ENCODE measurements around the gene LDLRAD4. TPM values are rescaled to one million over a fixed set of nuclear protein-coding genes. Genes with fewer than 3 reads are reported as not detected.

The LDLRAD4 gene
- total RNA-seq, 1 experiment from 2014 or later = 0.68 TPM

DNA sequence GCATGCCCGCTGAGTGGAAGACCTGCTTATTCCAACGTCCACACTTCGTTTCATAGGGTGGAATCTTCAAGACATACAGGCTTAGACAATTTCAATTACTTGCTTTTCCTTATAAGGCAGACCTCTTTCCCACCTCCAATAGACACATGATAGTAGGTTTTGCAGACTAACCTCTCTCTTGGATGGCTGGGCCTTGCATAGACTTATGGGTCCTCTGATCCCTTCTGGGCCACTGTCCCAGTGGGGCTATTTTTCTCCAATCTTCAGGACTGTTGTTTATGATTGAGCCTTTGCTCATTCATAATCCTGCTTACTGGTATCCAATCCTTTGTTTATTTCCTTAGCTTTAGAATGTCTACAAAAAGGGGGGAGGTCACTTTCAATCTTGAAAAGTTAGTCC lies 368.9 kb downstream of the LDLRAD4 start:
- Histone ChIP-seq H3K27me3 (replicated peaks) (no peaks in the 10 kb centered on the region), H3K4me3 (no peak overlapping the region), H3K9me3 (replicated peaks) (no peaks in the 10 kb centered on the region), H3K36me3 (no peaks in the 10 kb centered on the region), H3K27ac (no peak overlapping the region), H3K4me1 (replicated peaks) (no peaks in the 10 kb centered on the region)
- DNase-seq (ENCODE audit: low read depth in 1 of 2, low spot score in 2 of 2) = no peak

DNA sequence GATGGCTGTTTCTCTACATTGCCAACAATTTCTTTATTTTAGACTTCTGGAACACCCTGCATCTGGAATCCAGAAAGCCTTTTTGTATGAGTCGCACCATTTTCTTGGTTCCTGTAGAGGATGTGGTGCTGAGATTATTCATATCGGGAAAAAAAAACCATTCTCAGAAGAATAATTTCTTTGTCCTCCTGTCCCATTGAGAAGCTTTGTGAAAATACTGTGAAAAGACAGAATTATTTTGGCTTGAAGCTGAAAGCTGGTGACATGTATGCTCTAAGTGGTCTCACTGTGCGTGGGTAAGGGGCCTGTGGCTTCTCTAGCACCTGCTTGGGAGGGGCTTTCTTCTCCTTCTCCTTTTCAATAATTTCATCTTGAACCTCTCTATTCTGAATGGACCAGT lies 369.4 kb downstream of the LDLRAD4 start:
- Histone ChIP-seq H3K27me3 (replicated peaks) (no peaks in the 10 kb centered on the region), H3K9me3 (replicated peaks) (no peaks in the 10 kb centered on the region), H3K36me3 (no peaks in the 10 kb centered on the region), H3K4me3 (no peak overlapping the region), H3K27ac (no peak overlapping the region), H3K4me1 (replicated peaks) (no peaks in the 10 kb centered on the region)
- DNase-seq (ENCODE audit: low read depth in 1 of 2, low spot score in 2 of 2) = no peak

DNA sequence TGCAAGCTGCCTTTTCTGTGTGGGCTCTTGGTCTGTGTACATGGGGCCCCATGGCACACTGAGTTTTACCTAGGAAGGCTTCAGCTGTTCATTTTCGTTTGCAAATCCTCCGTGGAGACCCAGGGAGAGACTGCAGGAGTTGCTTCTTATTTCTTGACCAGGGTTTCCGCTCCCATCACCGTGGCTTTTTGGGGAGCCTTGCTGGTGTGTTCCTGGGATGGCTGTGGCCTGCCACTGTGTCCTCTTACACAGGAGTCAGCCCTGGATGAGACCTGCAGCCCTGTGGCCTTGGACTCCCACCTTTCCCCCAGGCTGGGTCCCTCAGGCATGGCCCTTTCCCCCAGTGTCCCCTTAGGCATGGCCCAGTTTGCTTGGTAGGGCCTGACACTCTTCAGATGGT lies 370.8 kb downstream of the LDLRAD4 start:
- H3K9me3 ChIP-seq (replicated peaks) = no peaks in the 10 kb centered on the region
- H3K4me1 ChIP-seq (replicated peaks) = no peaks in the 10 kb centered on the region

DNA sequence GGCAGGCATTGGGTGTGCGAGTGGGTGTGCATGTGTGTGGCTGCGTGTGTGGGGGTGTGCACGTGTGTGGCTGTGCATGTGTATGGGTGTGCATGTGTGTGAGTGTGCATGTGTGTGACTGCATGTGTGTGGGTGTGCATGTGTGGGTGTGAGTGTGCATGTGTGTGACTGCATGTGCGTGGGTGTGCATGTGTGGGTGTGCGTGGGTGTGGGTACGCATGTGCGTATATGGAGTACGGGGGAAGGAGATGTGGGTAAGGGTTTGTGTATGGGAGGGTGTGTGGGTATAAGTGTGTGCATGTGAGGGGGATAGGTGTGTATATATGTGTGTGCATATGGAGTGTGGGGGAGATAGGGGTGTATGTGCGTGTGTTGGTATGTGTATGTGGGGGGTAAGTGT lies 371.4 kb downstream of the LDLRAD4 start:
- no peaks in the 10 kb centered on the region for H3K27me3 ChIP-seq (replicated peaks)
- no peak for DNase-seq (ENCODE audit: low read depth in 1 of 2, low spot score in 2 of 2)
- no peak overlapping the region for H3K4me3 ChIP-seq
- no peak overlapping the region for H3K27ac ChIP-seq
- no peaks in the 10 kb centered on the region for H3K4me1 ChIP-seq (replicated peaks)
- no peaks in the 10 kb centered on the region for H3K9me3 ChIP-seq (replicated peaks)
- no peaks in the 10 kb centered on the region for H3K36me3 ChIP-seq

More for the DNA sequence above, 370.8 kb downstream of the LDLRAD4 start:
- DNase-seq (ENCODE audit: low read depth in 1 of 2, low spot score in 2 of 2) = no peak
- Histone ChIP-seq H3K27me3 (replicated peaks) (no peaks in the 10 kb centered on the region), H3K27ac (no peak overlapping the region), H3K4me3 (no peak overlapping the region), H3K36me3 (no peaks in the 10 kb centered on the region)

DNA sequence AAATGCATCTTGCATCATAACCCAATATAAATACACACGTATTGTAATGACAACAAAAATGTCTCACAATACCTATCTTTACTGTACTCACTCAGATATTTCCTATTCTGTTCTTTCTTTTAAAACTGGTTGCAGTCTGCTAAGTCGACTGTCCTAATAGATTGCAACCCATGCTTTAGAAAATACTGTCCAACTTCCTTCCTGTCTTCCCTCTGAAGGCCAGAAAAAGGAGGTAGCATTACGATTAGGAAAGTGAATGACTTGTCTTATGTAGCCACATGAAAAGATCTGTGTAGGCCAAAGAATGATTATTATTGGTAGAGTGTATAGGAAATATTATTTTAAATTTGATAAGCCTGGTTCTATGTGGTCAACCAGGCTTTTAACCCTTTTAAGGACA lies 373.7 kb downstream of the LDLRAD4 start:
- Histone ChIP-seq H3K9me3 (replicated peaks) (peaks cover 7% of the 10 kb centered on the region; the same call in 1 of the 2 replicates), H3K36me3 (no peaks in the 10 kb centered on the region), H3K4me1 (replicated peaks) (no peaks in the 10 kb centered on the region), H3K27ac (no peak overlapping the region), H3K27me3 (replicated peaks) (no peaks in the 10 kb centered on the region), H3K4me3 (no peak overlapping the region)
- DNase-seq (ENCODE audit: low read depth in 1 of 2, low spot score in 2 of 2) = no peak

DNA sequence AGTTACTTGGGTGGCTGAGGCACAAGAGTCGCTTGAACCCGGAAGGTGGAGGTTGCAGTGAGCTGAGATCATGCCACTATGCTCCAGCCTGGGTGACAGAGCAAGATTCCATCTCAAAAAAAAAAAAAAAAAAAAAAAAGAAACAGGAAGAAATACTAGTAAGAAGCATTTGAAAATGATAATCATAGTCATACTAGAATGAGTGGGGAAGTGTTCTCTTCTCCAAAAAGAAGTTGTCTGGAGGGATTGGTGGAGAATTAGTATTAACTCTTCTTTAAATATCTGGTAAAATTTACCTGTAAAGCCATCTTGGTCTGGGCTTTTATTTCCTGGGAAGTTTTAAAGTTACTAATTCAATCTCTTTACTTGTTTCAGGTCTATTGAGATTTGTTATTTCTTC lies 376.0 kb downstream of the LDLRAD4 start:
- no peaks in the 10 kb centered on the region for H3K4me1 ChIP-seq (replicated peaks)
- H3K4me3 ChIP-seq = no peak overlapping the region
- no peak overlapping the region for H3K27ac ChIP-seq
- H3K27me3 ChIP-seq (replicated peaks) = no peaks in the 10 kb centered on the region
- peaks cover 14% of the 10 kb centered on the region for H3K9me3 ChIP-seq (replicated peaks)
- DNase-seq (ENCODE audit: low read depth in 1 of 2, low spot score in 2 of 2) = no peak
- no peaks in the 10 kb centered on the region for H3K36me3 ChIP-seq

DNA sequence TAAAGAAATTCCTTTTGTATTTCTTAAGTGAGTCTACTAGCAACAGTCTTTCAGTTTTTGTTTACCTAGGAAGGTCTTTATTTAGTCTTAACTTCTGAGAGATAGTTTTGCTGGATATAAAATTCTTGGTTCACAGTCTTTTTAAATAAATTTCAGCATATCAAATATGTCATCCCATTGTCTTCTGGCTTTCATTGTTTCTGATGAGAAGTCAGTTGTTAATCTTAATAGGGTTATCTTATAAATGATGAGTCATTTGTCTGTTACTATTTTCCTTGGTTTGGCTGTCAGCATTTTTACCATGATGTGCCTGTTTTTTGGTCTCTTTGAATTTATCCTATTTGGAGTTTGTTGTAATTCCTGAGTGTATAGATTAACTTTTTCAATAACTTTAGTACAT lies 378.5 kb downstream of the LDLRAD4 start:
- Histone ChIP-seq H3K4me1 (replicated peaks) (no peaks in the 10 kb centered on the region), H3K27me3 (replicated peaks) (no peaks in the 10 kb centered on the region), H3K4me3 (no peak overlapping the region), H3K27ac (no peak overlapping the region), H3K36me3 (no peaks in the 10 kb centered on the region), H3K9me3 (replicated peaks) (peaks cover 14% of the 10 kb centered on the region)
- DNase-seq (ENCODE audit: low read depth in 1 of 2, low spot score in 2 of 2) = no peak

DNA sequence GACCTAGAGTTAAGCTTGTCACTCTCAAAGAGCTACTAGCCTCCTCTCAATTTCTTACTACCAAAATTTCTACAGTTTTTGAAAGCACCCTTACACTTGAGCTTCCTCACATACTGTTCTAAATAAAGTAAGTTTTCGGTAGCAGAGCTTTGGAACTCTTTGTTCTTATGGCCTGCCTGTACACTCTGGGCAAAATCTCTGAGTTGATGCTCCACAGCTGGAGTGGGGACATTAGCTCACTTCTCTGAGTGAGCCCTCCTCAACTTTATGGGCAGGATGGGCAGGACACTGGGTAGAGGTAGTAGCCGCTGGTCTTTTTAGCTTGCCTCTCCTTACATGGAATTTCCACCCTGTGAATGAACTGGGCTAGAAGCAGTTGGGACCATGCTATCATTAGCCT lies 380.0 kb downstream of the LDLRAD4 start:
- Histone ChIP-seq H3K9me3 (replicated peaks) (peaks cover 14% of the 10 kb centered on the region), H3K4me3 (no peak overlapping the region), H3K36me3 (no peaks in the 10 kb centered on the region), H3K27me3 (replicated peaks) (no peaks in the 10 kb centered on the region), H3K4me1 (replicated peaks) (no peaks in the 10 kb centered on the region), H3K27ac (no peak overlapping the region)
- DNase-seq (ENCODE audit: low read depth in 1 of 2, low spot score in 2 of 2) = no peak

DNA sequence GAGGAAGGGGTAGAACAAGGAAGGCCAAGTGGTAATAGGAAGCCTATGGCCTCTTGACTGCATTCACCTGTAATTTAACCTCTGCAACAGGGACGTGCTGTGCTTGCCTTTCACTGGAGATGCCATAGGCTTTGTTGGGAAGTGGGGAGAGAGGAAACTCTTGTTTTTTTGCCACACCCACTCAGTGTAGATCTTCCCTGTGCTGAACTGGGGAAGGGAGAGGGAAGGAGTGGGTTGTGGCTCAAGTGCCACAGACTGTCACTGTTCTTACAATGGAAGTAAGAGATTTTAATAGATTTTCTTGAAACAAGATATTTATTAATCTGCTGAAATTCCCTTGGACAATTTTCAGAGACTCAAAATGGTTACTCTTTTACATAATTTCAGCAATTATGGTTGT lies 380.5 kb downstream of the LDLRAD4 start:
- no peak for DNase-seq (ENCODE audit: low read depth in 1 of 2, low spot score in 2 of 2)
- Histone ChIP-seq H3K4me3 (no peak overlapping the region), H3K4me1 (replicated peaks) (no peaks in the 10 kb centered on the region), H3K9me3 (replicated peaks) (peaks cover 14% of the 10 kb centered on the region), H3K36me3 (no peaks in the 10 kb centered on the region), H3K27me3 (replicated peaks) (no peaks in the 10 kb centered on the region), H3K27ac (no peak overlapping the region)

DNA sequence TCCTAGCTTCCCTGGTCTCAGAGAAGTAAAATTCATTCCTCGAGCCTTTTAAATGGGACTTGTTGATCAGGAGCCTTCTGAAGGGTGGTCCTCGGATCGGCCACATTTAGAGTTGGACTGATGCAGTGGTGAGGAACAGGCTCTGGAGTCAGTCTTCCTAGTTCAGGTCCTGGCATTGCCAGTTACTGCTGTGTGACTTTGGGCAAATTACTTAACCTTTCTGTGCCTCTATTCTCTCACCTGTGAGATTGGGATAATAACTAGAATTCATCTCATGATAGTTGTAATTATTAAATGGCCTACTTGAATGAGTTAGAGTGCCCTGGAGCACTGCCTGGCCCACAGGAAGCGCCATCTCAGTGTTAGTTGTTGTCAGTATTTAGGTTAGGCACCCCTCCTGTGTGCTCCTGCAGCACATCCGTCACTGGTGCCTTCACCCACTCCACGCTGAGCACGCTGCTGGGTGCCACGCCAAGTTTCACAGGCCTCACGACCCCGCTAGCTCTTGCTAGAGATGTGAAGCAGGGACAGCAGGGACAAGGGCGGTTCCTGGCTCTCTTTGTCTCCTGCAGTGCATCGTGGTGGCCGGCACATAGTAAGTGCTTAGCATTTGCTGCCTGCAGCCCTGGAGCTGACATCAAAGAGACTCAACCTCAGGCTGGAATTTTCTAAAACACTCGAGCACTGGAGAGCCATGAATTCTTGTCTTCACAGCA lies 384.9 kb downstream of the LDLRAD4 start:
- Histone ChIP-seq H3K27ac (no peak overlapping the region), H3K4me3 (no peak overlapping the region), H3K4me1 (replicated peaks) (no peaks in the 10 kb centered on the region), H3K36me3 (no peaks in the 10 kb centered on the region), H3K27me3 (replicated peaks) (no peaks in the 10 kb centered on the region), H3K9me3 (replicated peaks) (no peaks in the 10 kb centered on the region)
- DNase-seq (ENCODE audit: low read depth in 1 of 2, low spot score in 2 of 2) = no peak

DNA sequence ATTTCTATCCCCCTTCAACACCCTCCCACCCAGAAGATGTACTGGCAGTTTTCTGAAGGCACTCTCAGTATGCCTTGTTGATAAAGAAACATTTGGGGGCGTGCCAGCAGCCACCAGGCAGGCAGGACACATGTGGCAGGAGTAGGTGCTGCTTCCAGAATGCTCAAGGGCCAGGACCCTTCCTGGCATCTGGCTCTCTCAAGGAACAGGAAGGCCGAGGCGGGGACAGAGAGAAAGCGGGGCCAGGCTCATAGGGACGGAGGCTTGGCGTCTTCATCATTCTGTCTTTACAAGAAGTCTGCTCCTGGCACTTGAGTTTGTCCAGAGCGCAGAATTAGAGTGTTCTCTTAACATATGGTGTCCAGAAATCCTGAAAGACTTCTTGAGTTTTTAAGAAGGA lies 386.2 kb downstream of the LDLRAD4 start:
- Histone ChIP-seq H3K36me3 (no peaks in the 10 kb centered on the region), H3K27ac (no peak overlapping the region), H3K4me1 (replicated peaks) (no peaks in the 10 kb centered on the region), H3K9me3 (replicated peaks) (no peaks in the 10 kb centered on the region), H3K27me3 (replicated peaks) (no peaks in the 10 kb centered on the region), H3K4me3 (no peak overlapping the region)
- no peak for DNase-seq (ENCODE audit: low read depth in 1 of 2, low spot score in 2 of 2)

DNA sequence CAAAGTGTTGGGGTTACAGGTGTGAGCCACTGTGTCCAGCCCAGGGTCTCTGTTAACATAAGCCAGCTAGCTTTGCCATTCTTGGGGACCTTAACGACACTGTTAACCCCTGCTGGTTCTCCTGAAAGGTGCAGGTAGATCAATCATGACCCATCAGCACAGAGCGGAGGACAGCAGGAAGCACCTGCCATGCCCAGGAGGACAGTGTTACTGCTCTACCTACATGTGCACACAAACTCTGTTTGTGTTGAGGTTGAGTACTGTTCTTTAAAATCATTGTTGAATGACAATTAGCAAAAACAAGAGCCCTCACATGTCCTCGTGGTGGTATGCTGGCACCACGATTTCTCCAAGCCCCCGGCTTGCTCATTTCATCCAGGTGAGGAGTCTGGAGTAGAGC lies 386.9 kb downstream of the LDLRAD4 start:
- no peak overlapping the region for H3K4me3 ChIP-seq
- H3K27me3 ChIP-seq (replicated peaks) = no peaks in the 10 kb centered on the region
- H3K4me1 ChIP-seq (replicated peaks) = no peaks in the 10 kb centered on the region
- H3K27ac ChIP-seq = no peak overlapping the region
- no peaks in the 10 kb centered on the region for H3K36me3 ChIP-seq
- H3K9me3 ChIP-seq (replicated peaks) = no peaks in the 10 kb centered on the region
- no peak for DNase-seq (ENCODE audit: low read depth in 1 of 2, low spot score in 2 of 2)

DNA sequence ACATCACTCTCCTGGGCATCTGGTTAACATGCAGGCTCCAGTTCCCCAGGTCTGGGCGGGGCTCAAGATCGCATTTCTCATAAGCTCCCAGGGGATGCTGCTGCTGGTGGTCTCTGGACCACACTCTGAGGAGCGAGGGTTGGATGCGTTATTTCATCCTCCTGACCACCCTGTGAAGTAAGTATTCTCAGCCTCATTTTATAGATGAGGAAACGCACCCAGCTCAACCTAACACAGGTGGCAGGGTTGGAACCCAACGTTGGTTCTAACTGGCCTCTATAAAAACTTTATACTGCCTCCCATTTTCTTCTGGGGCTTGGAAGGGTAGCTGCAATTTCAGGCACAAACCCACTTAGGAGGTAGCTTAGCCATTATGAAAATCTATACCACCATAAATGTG lies 387.3 kb downstream of the LDLRAD4 start:
- H3K27ac ChIP-seq = no peak overlapping the region
- H3K36me3 ChIP-seq = no peaks in the 10 kb centered on the region
- H3K4me1 ChIP-seq (replicated peaks) = peaks cover under 1% of the 10 kb centered on the region; the same call in 1 of the 2 replicates
- DNase-seq (ENCODE audit: low read depth in 1 of 2, low spot score in 2 of 2) = no peak
- no peak overlapping the region for H3K4me3 ChIP-seq
- H3K9me3 ChIP-seq (replicated peaks) = no peaks in the 10 kb centered on the region
- no peaks in the 10 kb centered on the region for H3K27me3 ChIP-seq (replicated peaks)

DNA sequence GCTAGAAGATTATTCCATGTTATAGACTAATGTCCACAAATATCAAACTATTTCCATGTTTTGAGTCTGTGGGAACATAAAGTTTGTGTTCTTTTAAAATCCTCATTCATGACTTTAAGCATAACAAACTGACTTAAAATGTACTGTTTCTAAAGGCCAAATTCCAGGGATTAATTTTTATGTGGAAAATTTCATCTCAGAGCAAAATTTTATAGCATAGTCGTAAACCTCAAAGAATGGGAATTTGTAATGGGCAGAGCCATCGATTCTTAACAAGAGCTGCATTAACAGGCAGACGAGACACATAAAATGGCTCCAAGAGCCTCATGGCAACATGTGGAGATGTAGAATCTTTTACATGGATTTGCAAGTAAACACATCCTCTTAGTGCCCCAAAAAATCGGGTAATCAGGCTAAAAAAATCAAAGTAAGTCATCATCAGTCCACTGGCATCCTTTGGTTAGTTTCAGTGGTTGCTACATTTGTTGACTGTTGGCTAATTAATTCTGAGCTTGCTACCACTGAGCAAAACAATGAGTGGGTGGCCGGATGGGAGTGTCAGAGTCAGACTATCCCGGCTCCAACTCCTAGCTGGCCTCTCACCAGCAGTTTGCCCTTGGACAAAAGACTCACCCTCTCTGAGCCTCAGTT lies 388.2 kb downstream of the LDLRAD4 start:
- DNase-seq (ENCODE audit: low read depth in 1 of 2, low spot score in 2 of 2) = no peak
- Histone ChIP-seq H3K4me1 (replicated peaks) (peaks cover 9% of the 10 kb centered on the region), H3K36me3 (no peaks in the 10 kb centered on the region), H3K27ac (no peak overlapping the region), H3K27me3 (replicated peaks) (peaks cover 3% of the 10 kb centered on the region), H3K9me3 (replicated peaks) (no peaks in the 10 kb centered on the region), H3K4me3 (no peak overlapping the region)
